Brain microvascular endothelial cell (primary cell): ENCODE results near the gene TCFL5.

ENCODE experiments used
- DNase-seq: peaks from one replicate; pipeline ENCODE4 v3.0.0-alpha.2; 2020
- H3K27ac ChIP-seq: fragments of 250-450 bp; sonication (Bioruptor Pico); 2 replicates; pipeline ENCODE4 v1.5.1; 2020; ENCODE audit warnings: mild to moderate bottlenecking, moderate library complexity
- H3K27me3 ChIP-seq: fragments of 250-450 bp; sonication (Bioruptor Pico); replicated peaks from 2 replicates; pipeline ENCODE4 v1.5.1; 2020; ENCODE audit warnings: mild to moderate bottlenecking
- H3K36me3 ChIP-seq: fragments of 250-450 bp; sonication (Bioruptor Pico); replicated peaks from 2 replicates; pipeline ENCODE4 v1.5.1; 2020; ENCODE audit warnings: mild to moderate bottlenecking
- H3K4me3 ChIP-seq: 2 replicates; pipeline ENCODE4 v1.5.1; 2011; ENCODE audit warnings: low read depth, mild to moderate bottlenecking, control low read depth, low read length, moderate library complexity
- in situ Hi-C: cut with HindIII; loops from 2 replicates; pipeline ENCODE4 v1.10.0; 2017; ENCODE audit warnings: low sequenced_read_pairs, low pct_ligation_motif_present
- TF ChIP-seq, protein P1 (sequence below): IDR thresholded peaks from 2 replicates; pipeline ENCODE4 v1.5.1; 2011; ENCODE audit warnings: low read depth, mild to moderate bottlenecking, moderate library complexity, low read length, control low read depth, inconsistent platforms; ENCODE audit errors: missing control alignments

The TCFL5 gene

DNA sequence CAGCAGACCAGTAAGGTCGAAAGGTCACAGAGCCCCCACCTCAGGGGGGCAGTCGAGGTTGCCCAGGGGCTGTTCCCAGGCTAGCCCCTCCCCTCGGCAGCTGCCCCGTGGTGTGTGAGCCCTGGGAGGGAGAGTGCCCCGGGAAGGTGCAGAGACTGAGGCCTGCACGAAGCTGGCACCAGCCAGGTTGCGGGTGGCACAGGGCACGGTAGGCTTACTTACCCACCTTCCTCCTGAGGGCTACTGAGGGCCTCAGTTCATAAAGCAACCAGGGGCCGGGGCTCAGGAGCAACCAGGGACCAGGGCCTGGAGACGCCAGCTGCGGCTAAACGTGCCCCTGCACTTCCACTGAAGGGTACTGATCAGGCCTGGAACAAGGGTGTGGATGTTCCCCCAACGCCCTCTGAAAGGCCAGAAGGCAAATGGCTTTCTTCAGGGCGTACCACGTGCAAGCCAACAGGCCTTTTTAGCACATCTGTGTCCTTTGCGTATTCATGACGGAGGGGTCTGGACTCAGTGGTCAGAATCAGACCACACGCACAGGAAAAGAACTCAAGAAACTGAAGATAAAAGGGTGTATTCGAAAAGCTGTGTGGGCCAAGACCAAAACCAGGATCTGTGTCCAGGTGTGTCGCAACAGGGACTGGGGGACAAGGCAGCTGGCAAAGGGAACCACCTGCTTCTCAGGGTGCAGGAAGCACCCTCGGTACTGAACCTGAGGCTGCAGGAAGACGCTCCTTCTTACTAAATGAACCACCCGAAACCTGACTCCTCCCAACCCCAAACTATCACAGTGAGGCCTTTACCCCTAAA lies 24.5 kb upstream of the TCFL5 start:
- TF ChIP-seq, protein P1, sequence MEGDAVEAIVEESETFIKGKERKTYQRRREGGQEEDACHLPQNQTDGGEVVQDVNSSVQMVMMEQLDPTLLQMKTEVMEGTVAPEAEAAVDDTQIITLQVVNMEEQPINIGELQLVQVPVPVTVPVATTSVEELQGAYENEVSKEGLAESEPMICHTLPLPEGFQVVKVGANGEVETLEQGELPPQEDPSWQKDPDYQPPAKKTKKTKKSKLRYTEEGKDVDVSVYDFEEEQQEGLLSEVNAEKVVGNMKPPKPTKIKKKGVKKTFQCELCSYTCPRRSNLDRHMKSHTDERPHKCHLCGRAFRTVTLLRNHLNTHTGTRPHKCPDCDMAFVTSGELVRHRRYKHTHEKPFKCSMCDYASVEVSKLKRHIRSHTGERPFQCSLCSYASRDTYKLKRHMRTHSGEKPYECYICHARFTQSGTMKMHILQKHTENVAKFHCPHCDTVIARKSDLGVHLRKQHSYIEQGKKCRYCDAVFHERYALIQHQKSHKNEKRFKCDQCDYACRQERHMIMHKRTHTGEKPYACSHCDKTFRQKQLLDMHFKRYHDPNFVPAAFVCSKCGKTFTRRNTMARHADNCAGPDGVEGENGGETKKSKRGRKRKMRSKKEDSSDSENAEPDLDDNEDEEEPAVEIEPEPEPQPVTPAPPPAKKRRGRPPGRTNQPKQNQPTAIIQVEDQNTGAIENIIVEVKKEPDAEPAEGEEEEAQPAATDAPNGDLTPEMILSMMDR = no peak
- in situ Hi-C loops = no loop called here
- peaks cover 48% of the 10 kb centered on the region for H3K36me3 ChIP-seq

DNA sequence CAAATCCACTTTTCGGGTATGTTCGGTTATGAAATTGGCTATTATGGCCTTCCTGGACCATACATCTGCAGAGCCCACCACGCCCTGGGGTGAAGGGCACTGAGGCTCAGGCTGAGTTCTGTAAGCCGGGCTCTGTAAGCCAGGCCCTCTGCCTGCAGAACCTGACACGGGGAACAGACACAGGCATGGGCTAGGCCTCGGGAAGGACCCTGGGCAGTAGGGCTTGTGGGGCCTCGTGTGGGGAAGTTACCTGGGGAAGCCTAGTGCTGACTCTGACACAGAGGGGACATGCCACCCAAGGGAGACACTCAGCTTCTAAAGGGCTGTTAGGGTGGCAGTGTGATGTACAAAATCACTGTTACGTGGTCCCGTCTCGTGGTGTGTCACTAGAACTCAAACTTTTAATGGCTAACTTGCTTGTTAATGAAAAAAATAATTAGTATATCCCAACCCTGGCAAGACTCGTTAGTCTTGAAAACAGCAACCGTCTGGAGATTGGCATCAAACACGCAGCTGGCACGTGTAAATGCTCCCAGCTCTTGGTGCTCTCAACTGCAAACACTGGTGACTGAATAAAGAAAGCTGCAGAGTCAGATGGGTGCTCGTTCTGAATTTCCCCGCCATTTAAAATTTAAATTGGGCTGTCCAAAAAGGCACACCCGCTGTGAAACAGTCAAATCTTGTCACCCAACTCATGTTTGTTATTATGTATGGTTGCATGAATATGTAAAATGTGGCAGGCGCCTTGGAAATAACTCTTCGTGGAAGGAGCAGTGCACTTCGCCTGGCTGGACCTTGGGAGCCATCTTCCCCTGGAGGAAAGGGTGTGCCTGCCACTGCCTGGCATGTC lies 23.6 kb upstream of the TCFL5 start:
- Histone ChIP-seq H3K4me3 (no peak overlapping the region), H3K27ac (no peak overlapping the region), H3K27me3 (no peaks in the 10 kb centered on the region), H3K36me3 (peaks cover 41% of the 10 kb centered on the region)
- TF ChIP-seq, protein P1 = no peak
- in situ Hi-C loops = no loop called here
- DNase-seq = no peak

More for the DNA sequence above, 24.5 kb upstream of the TCFL5 start:
- Histone ChIP-seq H3K27ac (no peak overlapping the region), H3K4me3 (no peak overlapping the region), H3K27me3 (no peaks in the 10 kb centered on the region)
- DNase-seq = no peak

DNA sequence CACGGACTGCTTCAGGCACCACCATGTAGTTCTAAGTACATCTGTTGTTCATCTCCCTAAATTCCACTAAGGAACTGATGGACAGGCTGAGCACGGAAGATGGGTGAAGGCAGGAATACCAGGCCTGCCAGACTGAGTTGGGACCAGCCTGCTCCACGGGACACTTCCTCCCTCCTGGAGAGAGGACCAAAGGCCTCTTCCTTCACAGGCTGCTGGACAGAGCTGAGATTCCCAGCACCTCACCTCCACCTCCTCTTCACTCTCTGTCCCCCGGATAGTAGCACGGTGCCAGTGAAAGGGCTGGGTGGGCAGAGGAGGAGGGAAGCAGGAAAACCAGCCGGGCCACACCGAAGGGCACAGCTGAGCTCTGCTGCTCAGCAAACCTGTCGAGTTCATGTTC lies 22.9 kb upstream of the TCFL5 start:
- DNase-seq = no peak
- no peaks in the 10 kb centered on the region for H3K27me3 ChIP-seq
- peaks cover 34% of the 10 kb centered on the region for H3K36me3 ChIP-seq
- no peak overlapping the region for H3K4me3 ChIP-seq
- TF ChIP-seq, protein P1 = no peak
- no peak overlapping the region for H3K27ac ChIP-seq
- in situ Hi-C loops = no loop called here

DNA sequence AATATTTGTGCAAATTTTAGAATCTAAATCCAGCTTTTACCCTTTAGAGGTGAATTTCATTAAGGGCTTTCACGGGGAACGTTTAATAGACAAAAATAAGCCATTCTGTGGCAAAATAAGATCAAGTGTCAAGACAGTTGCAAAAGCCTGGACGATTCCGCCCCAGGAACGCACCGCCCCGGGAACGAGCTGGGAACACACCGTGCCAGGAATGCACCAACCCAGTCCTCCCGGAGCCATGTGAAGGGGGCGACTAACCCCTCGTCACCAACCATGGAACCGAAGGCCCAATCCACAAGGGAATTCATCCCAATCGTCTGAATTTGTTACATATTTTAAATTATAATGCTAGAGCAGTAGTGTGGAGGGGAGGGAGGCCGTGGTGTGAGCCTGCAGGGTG lies 20.8 kb upstream of the TCFL5 start:
- Histone ChIP-seq H3K36me3 (peaks cover 17% of the 10 kb centered on the region), H3K27ac (no peak overlapping the region), H3K4me3 (no peak overlapping the region), H3K27me3 (no peaks in the 10 kb centered on the region)
- DNase-seq = no peak
- in situ Hi-C loops = no loop called here
- TF ChIP-seq, protein P1 = no peak

- H3K36me3 ChIP-seq = peaks cover 17% of the 10 kb centered on the region
- no peak overlapping the region for H3K4me3 ChIP-seq
- in situ Hi-C loops = no loop called here
- H3K27ac ChIP-seq = no peak overlapping the region
- H3K27me3 ChIP-seq = no peaks in the 10 kb centered on the region
- TF ChIP-seq, protein P1 = no peak
- DNase-seq = no peak
Measured at GRCh38 chr20:62881662-62882395, 20.2 kb upstream of the TCFL5 start.
